NOMO-1 (cell line): ENCODE measurements around the gene YJEFN3.

ENCODE experiments used
- DNase-seq, 2 experiments: peaks; one replicate each; lab custom pipeline; 2025; ENCODE audit not compliant: unreplicated experiment in 2 of 2; lab: John Stamatoyannopoulos, UW

Gene YJEFN3

DNA sequence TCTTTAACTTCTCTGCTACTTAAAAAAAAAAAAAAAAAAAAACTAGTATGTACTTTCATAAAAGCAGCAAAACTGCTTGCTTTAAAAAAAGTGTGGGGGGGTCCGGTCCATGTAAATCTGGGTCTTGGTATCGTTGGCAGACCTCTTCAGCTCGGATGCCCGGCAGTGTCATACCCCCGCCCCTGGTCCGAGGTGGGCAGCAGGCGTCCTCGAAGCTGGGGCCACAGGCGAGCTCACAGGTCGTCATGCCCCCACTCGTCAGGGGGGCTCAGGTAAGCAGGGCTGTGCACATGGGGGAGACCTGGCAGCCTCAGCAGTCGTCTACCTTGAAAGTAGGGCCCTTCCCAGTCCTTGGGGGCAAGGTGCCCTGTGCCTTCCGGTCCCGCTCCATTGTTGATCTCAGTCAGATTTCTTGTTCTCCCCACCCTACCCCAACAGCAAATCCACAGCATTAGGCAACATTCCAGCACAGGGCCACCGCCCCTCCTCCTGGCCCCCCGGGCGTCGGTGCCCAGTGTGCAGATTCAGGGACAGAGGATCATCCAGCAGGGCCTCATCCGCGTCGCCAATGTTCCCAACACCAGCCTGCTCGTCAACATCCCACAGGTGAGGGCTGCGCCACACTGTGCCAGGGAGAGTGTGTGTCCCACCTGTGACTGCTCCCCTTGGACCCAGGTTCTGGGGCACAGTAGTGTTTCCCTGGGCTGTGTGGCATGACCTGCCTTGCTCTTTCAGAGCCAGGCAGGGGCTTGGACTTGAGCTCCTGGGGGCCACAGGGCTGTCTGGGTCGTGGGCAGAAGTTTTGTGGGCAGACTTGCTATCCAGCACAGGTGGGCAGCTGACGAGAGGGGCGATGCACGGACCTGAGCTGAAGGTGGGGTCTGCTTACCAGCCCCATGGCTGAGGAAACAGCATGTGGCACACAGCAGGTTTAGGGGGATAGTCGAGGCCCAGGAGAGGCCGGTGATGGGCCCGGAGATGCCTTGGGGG lies 32.8 kb upstream of the YJEFN3 start:
- DNase-seq: no peak

DNA sequence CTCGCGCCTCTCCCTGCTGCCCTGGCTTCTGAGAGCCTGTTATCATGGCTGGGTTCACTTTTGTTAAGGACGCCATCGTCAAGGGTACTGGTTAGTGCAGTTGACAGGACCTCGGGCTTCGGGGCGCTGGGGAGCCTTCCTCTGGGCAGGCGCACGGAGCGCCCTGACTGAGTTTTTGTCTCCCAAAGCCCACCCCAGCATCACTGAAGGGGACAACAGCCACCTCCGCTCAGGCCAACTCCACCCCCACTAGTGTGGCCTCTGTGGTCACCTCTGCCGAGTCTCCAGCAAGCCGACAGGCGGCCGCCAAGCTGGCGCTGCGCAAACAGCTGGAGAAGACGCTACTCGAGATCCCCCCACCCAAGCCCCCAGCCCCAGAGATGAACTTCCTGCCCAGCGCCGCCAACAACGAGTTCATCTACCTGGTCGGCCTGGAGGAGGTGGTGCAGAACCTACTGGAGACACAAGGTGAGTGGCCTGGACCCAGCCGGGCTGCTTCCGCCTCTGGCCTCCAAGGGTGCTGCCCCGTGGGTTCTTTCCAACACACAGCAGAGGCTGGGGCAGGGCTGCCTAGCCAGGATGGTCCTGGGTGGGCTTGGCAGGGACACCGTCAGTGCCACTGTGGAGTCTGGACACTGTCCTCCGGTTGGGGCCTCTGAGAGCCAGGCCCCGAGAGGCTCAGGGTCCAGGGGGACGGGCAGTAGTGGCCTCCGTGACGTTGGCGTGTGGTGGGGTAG lies 30.3 kb upstream of the YJEFN3 start:
- no peak for DNase-seq

DNA sequence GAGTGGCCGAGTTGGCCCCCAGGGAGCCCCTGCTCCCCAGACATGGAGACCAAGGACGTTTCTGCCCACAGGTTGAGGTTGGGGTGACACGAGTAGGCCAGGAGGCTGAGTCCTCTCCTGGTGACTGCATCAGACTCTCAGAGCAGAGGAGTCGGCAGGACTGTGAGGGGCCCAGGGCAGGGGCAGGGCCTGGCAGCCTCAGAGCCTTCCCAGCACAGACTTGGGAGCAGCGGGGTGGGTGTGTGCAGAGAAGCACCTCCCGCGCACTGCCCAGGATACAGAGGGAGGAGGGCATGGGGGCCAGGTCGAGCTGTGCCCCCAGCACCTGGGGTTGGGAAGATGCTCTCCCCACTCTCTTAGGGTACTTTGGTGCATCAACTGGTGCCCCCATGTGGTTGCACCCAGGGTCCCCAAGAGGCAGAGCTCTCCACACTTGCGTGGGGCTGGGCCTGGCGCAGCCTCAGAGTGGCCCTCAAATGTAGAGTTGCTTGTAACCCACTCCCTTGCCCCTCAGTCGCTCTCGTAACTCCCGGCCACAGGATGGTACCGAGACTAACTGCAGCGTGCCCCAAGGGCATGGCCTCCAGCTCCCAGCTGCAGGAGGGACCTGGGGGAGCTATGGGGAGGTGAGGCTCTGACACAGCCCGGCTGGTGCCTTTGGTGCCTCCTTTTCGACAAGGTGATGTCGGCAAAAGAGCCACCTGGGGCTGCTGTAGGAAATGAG lies 29.3 kb upstream of the YJEFN3 start:
- DNase-seq: no peak

DNA sequence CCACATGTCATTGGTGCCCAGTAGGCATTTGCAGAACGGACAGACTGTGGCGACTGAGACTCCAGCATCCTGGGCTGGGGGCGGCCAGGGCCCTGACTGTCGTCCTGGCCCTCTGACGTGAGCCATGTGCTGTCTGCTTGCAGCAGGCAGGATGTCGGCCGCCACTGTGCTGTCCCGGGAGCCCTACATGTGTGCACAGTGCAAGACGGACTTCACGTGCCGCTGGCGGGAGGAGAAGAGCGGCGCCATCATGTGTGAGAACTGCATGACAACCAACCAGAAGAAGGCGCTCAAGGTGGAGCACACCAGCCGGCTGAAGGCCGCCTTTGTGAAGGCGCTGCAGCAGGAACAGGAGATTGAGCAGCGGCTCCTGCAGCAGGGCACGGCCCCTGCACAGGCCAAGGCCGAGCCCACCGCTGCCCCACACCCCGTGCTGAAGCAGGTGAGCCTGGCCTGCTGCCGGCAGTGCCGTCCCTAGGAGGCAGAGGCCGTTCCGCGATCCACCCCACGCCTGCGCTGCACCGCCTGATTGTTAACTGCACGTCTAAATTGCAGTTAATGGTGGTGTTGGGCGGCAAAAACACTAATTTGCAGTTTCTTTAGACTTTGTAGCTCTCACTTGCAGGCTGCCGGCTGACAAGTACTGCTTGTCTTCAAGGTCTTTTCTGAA lies 27.6 kb upstream of the YJEFN3 start:
- DNase-seq: no peak

DNA sequence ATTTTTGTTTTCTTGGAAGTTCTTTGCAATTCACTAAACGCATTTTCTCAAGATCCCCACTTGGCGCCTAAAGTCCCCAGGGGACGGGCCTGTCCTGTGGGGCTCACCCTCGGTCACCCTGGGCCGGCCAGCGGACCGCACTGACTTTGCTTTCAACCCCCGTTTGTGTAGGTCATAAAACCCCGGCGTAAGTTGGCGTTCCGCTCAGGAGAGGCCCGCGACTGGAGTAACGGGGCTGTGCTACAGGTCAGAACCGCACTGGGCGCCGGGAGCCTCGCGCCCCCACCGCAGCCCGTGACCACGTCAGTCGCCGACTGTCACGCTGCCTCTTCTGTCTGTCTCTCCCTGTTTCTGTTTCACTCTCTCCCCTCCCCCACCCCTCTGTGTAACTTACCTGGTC lies 26.9 kb upstream of the YJEFN3 start:
- no peak for DNase-seq

DNA sequence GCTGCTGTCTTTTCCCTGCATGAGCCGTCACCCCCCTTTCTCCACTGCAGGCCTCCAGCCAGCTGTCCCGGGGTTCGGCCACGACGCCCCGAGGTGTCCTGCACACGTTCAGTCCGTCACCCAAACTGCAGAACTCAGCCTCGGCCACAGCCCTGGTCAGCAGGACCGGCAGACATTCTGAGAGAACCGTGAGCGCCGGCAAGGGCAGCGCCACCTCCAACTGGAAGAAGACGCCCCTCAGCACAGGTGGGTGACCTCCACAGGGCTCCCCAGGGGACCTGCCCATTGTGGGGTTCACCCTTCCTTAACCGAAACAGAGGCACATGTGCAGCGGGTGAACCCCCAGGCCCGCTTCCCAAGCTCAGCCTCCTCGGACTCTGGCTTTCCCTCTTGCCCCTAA lies 26.4 kb upstream of the YJEFN3 start:
- no peak for DNase-seq

DNA sequence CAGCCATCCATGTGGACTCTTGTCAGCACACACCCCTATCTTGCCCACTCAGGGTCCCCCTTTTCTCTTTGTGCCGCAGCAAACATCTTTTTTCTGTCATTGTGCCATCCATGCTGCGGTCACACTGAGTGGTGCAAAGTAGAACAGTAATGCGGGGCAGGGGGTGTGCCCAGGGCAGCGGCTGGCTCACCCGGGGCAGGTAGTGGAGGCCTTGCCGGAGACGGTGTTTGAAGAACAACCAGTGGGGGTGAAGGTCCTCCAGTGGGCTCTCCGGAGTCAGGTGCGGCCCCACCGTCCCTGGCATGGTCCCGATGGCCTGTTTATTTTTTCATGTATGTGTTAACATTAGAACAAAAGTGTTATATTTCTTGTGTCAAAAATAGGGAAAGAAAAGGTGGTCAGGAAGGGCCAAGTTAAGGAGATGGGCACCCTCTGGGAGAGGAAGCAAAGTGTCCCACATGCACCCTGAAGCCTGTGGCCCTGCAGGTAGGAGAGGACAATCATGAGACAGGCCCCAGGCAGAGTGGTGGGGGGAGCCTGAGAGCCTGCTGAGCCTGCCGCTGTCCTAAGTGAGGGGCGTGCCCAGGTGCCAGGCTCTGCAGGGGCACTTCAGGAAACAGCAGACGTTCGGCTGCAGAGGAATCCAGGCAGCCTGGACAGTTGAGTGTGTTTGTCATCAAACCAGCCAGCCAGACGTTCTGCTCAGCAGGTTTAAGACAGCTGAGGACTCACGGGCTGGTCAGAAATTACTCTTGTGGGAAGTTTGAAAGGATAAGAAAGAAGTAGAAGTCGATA lies 25.7 kb upstream of the YJEFN3 start:
- no peak for DNase-seq

DNA sequence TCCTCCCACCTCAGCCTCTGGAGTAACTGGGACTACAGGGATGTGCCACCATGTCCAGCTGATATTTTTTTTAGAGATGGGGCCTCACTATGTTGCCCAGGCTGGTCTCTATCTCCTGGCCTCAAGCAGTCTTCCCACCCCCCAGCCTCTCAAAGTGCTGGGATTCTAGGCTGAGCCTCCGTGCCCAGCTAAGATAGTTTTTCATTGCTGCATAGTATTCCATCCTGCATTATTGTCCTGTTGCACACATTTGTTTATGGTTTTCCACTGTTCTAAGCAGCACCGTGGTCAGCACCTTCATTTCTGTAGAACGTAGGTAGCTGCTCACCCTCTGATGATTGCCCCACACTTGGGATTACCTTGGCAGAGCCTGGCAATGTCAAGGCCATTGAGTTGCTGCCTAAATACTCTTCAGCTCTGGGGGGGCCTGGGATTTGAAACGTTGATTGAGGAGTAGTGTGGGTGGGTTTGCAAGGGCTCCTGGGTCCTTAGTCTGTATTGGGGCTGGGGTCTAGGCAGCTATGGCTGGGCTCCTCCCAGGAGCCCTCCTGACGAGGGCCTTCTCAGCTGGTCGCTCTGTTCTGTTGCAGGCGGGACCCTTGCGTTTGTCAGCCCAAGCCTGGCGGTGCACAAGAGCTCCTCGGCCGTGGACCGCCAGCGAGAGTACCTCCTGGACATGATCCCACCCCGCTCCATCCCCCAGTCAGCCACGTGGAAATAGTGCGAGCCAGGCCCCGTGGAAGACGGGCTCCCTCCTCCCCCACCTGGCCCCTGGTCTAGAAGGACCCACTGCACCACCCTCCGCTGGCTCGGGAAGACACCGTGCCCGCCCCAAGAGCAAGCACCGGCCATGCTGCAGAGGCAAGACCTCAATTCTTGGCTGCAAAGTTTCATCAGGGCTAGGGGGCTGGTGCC lies 23.7 kb upstream of the YJEFN3 start:
- DNase-seq: no peak

DNA sequence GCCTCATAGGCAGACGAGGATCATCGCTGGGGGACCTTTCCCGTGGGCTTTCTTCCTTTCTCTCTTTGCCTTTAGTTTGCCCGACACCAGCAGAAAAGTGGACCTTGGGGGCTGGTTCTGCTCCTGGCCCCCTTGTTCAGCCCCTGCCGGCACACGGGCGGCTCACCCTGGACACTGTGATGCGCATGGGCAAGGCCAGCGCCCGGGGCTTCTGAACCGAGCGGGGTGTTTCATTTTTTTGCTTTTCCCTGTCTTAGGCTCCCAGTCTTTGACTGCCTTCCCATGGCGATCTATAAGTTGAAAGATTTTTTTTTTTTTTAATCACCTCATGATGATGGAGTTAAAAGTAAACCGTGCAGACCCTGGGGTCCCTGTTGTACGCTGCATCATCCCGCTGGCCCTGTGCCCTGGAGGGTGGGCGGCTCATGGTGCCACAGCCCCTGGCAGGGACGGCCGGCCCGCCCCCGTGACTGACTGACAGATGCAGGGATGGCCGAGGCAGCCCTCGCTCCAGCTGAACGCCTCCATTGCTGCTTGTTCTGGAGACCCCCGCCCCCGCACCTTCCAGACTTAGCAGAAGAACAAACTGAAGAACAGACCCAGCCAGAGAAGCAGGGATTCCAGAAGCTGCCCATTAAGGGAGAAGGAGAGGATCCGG lies 22.9 kb upstream of the YJEFN3 start:
- no peak for DNase-seq

DNA sequence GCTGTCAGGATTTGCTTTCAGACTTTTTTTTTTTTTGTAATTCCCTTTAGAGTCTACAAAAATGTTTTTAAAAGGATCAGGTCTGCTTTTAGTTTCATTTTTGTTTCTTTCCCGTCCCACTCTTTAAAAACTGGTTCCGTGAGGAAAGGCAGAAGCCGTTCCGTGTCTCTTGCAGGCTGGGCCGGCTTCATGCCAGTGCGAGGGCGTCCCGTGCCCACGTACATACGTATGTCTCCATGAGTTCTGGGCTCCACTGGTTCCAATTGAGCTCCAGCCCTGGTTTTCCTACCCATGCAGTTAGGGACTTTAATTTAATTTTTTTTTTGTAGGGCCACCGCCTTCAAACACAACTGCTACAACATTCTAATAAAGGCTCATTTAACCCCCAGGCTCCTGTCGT lies 22.1 kb upstream of the YJEFN3 start:
- no peak for DNase-seq

DNA sequence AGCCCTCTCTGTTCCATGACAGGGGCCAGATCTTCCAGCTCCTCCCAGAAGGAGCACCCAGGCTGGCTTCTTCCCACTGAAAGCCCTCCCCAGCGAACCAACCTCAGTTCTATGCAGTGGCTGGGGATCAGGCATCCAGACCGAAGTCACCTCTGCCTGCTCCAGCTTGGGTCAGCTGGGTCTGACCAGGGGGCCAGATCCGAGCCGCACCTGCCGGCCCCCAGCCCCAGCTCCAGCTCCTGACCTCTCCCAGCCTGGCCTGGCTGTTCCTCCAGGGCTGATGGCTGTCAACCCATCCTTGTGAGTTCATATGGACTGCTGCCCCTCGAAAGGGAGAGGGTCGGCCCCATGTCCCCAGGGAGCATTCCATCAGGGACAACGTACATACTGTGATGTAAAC lies 21.4 kb upstream of the YJEFN3 start:
- no peak for DNase-seq

DNA sequence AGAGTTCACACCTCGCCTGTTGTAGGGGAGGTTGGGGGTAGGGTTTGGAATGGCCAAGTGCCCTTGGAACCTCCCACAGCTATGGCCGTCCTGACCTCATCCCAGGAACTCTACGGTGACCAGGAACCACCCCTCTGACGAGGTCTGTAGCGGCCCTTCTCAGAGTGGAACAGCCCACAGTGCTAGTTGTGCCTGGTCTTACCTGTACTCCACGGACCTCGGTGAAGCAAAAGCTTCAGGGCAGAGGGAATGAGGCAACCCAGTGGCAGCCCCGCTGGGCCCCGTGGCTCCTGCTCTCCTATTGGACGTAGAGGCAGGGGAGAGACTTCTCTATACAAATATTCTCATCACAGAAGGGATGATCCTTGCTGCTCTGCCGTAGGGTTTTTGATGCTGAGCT lies 20.5 kb upstream of the YJEFN3 start:
- DNase-seq: no peak

DNA sequence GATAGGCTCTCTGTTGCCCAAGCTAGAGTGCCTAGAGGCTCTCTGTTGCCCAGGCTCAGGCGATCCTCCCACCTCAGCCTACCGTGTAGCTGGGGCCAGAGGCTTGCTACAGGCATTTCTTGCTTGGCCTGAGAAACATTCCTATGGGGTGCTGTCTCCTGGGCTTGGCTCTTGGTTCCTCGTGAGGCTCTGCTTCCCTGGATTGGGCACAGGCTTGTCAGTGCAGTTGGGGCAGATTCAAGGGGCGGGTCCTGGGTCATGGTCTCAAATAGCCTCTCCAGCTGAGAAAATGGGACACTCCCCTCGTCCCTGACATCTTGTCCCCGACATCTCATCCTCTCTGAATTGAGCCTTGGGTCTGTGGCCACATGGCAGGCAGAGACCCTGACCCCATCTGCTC lies 18.3 kb upstream of the YJEFN3 start:
- no peak for DNase-seq

DNA sequence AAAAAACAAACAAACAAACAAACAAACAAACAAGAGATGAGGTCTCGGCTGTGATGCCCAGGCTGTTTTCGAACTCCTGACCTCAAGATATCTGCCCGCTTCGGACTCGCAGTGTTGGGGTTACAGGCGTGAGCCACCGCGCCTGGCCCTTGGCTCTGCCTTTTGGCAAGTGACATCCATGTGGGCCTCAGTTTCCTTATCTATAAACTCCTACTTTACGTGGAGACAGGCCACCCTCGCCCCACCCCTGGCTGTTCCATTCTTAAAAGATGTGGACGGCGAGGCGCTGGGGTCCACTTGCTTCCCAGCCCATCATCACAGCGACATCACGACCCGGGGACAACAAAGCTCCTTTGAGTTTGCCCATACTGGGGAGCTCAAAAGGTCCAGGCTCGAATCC lies 15.0 kb upstream of the YJEFN3 start:
- no peak for DNase-seq

DNA sequence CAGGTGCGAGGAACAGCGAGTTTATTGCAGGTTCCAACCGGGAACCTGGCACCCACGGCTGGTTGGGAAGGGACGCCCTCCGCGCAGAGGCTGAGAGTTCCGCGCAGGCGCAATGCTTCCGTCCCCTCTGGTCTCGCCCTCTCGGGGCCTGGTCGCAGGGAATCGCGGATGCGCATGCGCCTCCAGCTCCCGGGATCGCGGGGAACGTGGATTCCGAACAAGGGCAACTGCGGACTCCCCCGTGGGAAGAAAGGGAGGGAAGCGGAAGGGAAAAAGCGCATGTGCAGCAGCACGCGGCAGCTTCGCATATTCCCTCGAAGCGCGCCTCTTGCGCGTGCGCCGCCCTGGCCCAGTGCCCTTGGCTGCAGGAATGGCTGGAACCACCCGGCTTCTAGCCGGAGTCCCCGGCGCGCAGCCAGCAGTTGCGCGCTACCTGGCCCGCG lies 14.5 kb upstream of the YJEFN3 start:
- no peak for DNase-seq

DNA sequence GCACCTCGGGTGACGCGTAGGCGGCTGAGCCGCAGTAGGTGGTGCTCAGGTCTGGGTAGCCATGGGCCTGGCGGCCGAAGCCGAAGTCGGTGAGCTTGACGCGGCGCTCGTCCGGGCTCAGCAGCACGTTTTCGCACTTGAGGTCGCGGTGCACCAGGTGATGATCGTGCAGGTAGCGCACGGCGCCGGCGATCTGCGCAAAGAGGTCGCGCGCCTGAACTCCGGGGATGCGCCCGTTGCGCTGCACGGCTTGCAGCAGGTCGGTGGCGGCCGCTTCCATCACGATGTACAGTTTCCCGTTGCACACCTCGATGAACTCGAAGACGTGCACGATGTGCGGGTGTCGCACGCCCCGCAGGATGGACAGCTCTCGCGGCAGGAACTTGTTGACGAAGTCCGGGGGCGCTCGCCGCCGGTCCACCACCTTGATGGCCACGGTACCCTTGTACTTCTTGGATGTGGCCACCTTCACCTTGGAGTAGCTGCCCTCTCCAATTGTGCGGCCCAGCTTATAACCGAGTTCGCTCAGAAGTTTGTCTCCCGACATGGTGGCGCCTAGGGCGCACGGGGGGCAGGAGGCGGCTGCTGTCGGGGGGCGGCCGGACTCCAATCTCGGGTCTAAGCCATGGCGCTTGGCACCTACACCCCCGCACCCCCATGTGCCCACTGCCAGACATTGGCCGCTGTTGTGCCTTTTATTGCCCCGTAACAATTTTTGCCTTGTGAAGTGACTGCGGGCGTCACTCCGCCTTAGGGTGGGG lies 13.7 kb upstream of the YJEFN3 start, which contains the start of gene TSSK6:
TSSK6 (minus strand) TSS at position 668 of the 761 bp plus-strand sequence; CDS start at position 547, 121 bp downstream.
- no peak for DNase-seq
